ENCODE results near the gene PKNOX2.

PKNOX2 gene

GRCh38 chr11:125442946-125443345, 278.4 kb downstream of the PKNOX2 start:
- Histone ChIP-seq H3K9me3 (ENCODE audit: control insufficient read depth, insufficient read depth, low read length) (no peaks in the 10 kb centered on the region), H3K4me3 (ENCODE audit: low read length) (no peak overlapping the region), H3F3A (ENCODE audit: control insufficient read depth, insufficient read depth) (no peaks in the 10 kb centered on the region), H3K4me2 (ENCODE audit: low read length) (no peak overlapping the region), H4K20me1 (ENCODE audit: control insufficient read depth, insufficient read depth, low read depth, low read length) (no peaks in the 10 kb centered on the region), H3K79me2 (ENCODE audit: control insufficient read depth, low read length) (no peaks in the 10 kb centered on the region), H3K9me2 (replicated peaks; ENCODE audit: control insufficient read depth, low read length) (no peaks in the 10 kb centered on the region), H3K27ac (ENCODE audit: low read depth, low read length) (no peak overlapping the region), H3K4me1 (ENCODE audit: control insufficient read depth, low read length) (no peaks in the 10 kb centered on the region), H3K27me3 (ENCODE audit: control insufficient read depth, low read length) (peaks cover 19% of the 10 kb centered on the region), H3K36me3 (ENCODE audit: control insufficient read depth, low read length) (no peaks in the 10 kb centered on the region)
- no peak for TF ChIP-seq CTCF (IDR thresholded peaks at IDR 0.05; ENCODE audit: low read depth, low read length, poor library complexity, severe bottlenecking)
- no peak for TF ChIP-seq EZH2phosphoT487 (IDR thresholded peaks at IDR 0.05; ENCODE audit: borderline replicate concordance, low read length)

- Histone ChIP-seq H3K4me3 (ENCODE audit: low read length) (no peak overlapping the region), H3K36me3 (ENCODE audit: control insufficient read depth, low read length) (no peaks in the 10 kb centered on the region), H3K4me2 (ENCODE audit: low read length) (no peak overlapping the region), H3K27me3 (ENCODE audit: control insufficient read depth, low read length) (peaks cover 11% of the 10 kb centered on the region), H4K20me1 (ENCODE audit: control insufficient read depth, insufficient read depth, low read depth, low read length) (no peaks in the 10 kb centered on the region), H3K79me2 (ENCODE audit: control insufficient read depth, low read length) (no peaks in the 10 kb centered on the region), H3K9me3 (ENCODE audit: control insufficient read depth, insufficient read depth, low read length) (no peaks in the 10 kb centered on the region), H3K27ac (ENCODE audit: low read depth, low read length) (no peak overlapping the region), H3K4me1 (ENCODE audit: control insufficient read depth, low read length) (no peaks in the 10 kb centered on the region), H3K9me2 (replicated peaks; ENCODE audit: control insufficient read depth, low read length) (no peaks in the 10 kb centered on the region), H3F3A (ENCODE audit: control insufficient read depth, insufficient read depth) (no peaks in the 10 kb centered on the region)
- TF ChIP-seq CTCF (IDR thresholded peaks at IDR 0.05; ENCODE audit: low read depth, low read length, poor library complexity, severe bottlenecking), result no peak
- TF ChIP-seq EZH2phosphoT487 (IDR thresholded peaks at IDR 0.05; ENCODE audit: borderline replicate concordance, low read length), result no peak
Measured at GRCh38 chr11:125443767-125444311, 279.3 kb downstream of the PKNOX2 start.

- H3K4me1 ChIP-seq (ENCODE audit: control insufficient read depth, low read length), result no peaks in the 10 kb centered on the region
- H3K9me3 ChIP-seq (ENCODE audit: control insufficient read depth, insufficient read depth, low read length), result no peaks in the 10 kb centered on the region
- H3K9me2 ChIP-seq (replicated peaks; ENCODE audit: control insufficient read depth, low read length), result no peaks in the 10 kb centered on the region
- no peak overlapping the region for H3K4me3 ChIP-seq (ENCODE audit: low read length)
- no peaks in the 10 kb centered on the region for H4K20me1 ChIP-seq (ENCODE audit: control insufficient read depth, insufficient read depth, low read depth, low read length)
- H3K4me2 ChIP-seq (ENCODE audit: low read length), result no peak overlapping the region
- H3K27ac ChIP-seq (ENCODE audit: low read depth, low read length), result no peak overlapping the region
- H3K79me2 ChIP-seq (ENCODE audit: control insufficient read depth, low read length), result no peaks in the 10 kb centered on the region
- H3F3A ChIP-seq (ENCODE audit: control insufficient read depth, insufficient read depth), result no peaks in the 10 kb centered on the region
- peaks cover 10% of the 10 kb centered on the region for H3K27me3 ChIP-seq (ENCODE audit: control insufficient read depth, low read length)
- no peaks in the 10 kb centered on the region for H3K36me3 ChIP-seq (ENCODE audit: control insufficient read depth, low read length)
- TF ChIP-seq CTCF (IDR thresholded peaks at IDR 0.05; ENCODE audit: low read depth, low read length, poor library complexity, severe bottlenecking), result no peak
- TF ChIP-seq EZH2phosphoT487 (IDR thresholded peaks at IDR 0.05; ENCODE audit: borderline replicate concordance, low read length), result no peak
Measured at GRCh38 chr11:125445731-125446130, 281.2 kb downstream of the PKNOX2 start.

Measured in DOHH2 (cell line).